Measurements from ENCODE around the gene HAPSTR1. TPM values are rescaled to one million over a fixed set of nuclear protein-coding genes. Genes with fewer than 3 reads are reported as not detected.
A peak's percentile ranks its signal among the peaks of the same experiment; 100 is the strongest.

Gene HAPSTR1
- total RNA-seq, 2 donors from 2014 or later: 36.1 to 38.6 TPM

DNA sequence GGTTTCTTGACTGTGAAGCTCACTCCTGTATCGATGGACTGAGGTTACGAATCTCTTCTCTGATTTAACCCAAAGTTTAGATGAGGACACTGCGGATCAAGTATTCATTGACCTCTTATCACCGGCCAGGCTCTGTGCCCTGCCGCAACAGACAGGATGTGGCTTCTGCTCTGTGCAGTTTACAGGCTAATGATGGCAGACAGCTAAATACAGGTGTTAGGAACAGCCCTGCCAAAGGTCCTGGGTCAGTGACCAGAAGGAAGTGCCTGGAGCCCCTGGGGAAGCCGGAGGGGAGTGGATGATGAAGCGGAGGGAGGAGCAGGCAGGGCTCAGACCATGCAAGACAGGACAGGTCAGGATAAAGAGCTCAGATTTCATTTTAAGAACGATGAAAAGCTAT lies 44.4 kb downstream of the HAPSTR1 start:
- no peak for DNase-seq (ENCODE audit: low spot score)
- no peak overlapping the region for H3K4me3 ChIP-seq
- H3K27me3 ChIP-seq: no peaks in the 10 kb centered on the region
- peaks cover 0 to 7% of the 10 kb centered on the region in 2 donors for H3K4me1 ChIP-seq
- H3K27ac ChIP-seq: no peak overlapping the region
- TF ChIP-seq, protein P1, sequence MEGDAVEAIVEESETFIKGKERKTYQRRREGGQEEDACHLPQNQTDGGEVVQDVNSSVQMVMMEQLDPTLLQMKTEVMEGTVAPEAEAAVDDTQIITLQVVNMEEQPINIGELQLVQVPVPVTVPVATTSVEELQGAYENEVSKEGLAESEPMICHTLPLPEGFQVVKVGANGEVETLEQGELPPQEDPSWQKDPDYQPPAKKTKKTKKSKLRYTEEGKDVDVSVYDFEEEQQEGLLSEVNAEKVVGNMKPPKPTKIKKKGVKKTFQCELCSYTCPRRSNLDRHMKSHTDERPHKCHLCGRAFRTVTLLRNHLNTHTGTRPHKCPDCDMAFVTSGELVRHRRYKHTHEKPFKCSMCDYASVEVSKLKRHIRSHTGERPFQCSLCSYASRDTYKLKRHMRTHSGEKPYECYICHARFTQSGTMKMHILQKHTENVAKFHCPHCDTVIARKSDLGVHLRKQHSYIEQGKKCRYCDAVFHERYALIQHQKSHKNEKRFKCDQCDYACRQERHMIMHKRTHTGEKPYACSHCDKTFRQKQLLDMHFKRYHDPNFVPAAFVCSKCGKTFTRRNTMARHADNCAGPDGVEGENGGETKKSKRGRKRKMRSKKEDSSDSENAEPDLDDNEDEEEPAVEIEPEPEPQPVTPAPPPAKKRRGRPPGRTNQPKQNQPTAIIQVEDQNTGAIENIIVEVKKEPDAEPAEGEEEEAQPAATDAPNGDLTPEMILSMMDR (IDR thresholded peaks at IDR 0.05): no peak
- H3K36me3 ChIP-seq: no peaks in the 10 kb centered on the region
- H3K9me3 ChIP-seq: no peaks in the 10 kb centered on the region

DNA sequence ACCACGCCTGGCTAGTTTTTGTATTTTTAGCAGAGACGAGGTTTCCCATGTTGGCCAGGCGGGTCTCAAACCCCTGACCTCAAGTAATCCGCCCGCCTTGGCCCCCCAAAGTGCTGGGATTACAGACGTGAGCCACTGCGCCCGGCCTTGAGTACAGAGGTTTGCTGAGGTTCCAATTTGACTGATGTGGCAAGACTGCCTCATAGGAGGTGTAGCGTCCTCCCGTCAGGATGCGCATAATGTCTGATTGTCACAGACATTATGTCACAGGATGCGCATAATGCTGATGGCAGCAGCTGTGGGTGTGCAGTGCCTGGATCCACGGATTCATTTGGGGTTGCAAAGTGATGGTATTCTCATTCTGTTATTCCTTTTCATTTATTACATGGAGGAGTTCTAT lies 45.2 kb downstream of the HAPSTR1 start:
- no peak overlapping the region for H3K27ac ChIP-seq
- no peaks in the 10 kb centered on the region for H3K27me3 ChIP-seq
- no peak overlapping the region for H3K4me3 ChIP-seq
- TF ChIP-seq, protein P1 (IDR thresholded peaks at IDR 0.05): no peak
- no peak for DNase-seq (ENCODE audit: low spot score)
- no peaks in the 10 kb centered on the region for H3K9me3 ChIP-seq
- peaks cover 0 to 7% of the 10 kb centered on the region in 2 donors for H3K4me1 ChIP-seq
- no peaks in the 10 kb centered on the region for H3K36me3 ChIP-seq

DNA sequence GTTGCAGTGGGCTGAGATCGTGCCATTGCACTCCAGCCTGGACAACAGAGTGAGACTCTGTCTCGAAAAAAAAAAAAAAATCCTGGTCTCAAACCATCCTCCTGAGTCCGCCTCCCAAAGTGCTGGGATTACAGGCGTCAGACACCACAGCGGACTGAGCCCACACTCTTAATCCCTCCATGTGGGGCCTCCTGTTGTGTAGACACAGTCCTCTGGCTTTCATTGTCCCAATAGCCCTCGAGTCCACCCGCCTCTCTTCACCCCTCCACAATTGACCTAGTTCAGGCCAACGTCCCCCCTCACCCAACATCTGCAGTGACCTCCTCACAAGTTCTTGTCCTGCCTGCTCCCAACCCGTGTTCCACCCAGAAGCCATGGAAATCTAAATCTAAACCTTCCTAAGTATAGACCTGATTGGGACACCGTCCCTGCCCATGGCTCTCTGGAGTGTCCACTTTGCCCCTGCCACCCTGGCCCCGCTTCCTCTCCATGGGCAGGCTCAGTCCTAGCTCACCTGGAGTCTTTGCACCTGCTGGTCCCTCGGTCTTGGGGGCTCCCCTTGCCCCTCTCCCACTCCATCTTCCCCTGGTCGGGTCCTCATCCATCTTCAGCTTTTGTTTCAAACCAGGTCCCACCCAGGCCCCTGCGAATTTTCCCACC lies 46.7 kb downstream of the HAPSTR1 start:
- DNase-seq (ENCODE audit: low spot score): no peak

DNA sequence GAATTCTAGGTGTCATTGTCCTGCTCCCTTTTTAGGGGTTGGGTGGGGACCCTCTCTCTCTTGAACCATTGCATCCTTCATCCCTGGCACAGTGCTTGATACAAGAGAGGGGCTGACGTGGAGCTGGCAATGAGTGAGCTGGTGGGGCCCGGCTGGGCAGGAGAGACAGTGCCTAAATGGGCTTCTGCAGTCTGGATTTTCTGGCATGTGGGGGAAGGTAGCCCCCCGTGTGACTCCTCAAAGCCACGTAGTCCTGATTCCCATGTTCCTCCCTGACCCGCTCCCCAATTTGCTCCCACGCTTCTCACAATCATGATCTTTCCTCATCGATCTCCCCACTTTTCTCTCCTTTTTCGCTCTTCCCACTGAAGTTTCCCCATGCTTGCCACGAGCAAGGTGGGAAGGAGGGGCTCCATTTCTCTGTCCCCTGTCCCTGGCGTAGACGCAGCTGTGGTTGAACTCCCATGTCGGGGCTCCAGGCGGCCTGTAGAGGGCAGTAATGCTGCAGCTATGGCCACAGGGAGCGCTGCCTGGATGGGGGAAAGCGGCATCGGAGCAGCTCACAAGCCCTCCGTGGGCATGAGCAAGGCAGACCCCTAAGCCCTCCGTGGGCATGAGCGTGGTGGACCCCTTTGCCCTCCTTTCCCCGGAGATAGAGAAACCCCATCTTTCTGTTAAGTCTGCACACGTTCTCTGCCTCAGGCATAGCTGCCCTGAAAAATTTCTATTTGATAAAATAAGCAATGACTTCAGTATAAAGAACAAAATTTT lies 47.5 kb downstream of the HAPSTR1 start:
- DNase-seq (ENCODE audit: low spot score): peak; percentile 72
- H3K4me3 ChIP-seq: no peak overlapping the region
- H3K4me1 ChIP-seq: peaks cover 0 to 7% of the 10 kb centered on the region in 2 donors
- TF ChIP-seq, protein P1 (IDR thresholded peaks at IDR 0.05): peak; percentile 81 to 90
- H3K27me3 ChIP-seq: no peaks in the 10 kb centered on the region
- no peak overlapping the region for H3K27ac ChIP-seq
- H3K9me3 ChIP-seq: no peaks in the 10 kb centered on the region
- H3K36me3 ChIP-seq: no peaks in the 10 kb centered on the region

More for the DNA sequence above, 46.7 kb downstream of the HAPSTR1 start:
- Histone ChIP-seq H3K4me3 (no peak overlapping the region), H3K27me3 (no peaks in the 10 kb centered on the region), H3K36me3 (no peaks in the 10 kb centered on the region), H3K27ac (no peak overlapping the region), H3K4me1 (peaks cover 0 to 7% of the 10 kb centered on the region in 2 donors), H3K9me3 (no peaks in the 10 kb centered on the region)
- TF ChIP-seq, protein P1 (IDR thresholded peaks at IDR 0.05): no peak

DNA sequence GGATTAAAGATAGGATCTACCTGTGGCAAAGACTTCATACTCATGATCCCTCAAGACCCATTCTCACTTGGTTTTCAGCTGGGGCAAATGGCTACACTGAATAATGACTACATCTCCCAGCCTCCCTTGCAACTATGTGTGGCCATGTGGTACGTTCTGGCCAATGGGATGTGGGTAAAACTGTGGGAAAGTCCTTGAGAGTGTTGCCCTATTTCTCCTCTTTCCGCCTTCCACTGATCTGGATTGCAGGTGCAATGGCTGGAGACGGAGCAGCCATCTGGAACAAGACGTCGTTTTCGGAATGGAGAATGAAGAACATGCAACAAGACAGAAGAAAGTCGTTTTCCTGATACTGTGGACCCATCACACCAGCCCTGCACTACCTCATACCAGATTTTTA lies 48.5 kb downstream of the HAPSTR1 start:
- no peaks in the 10 kb centered on the region for H3K9me3 ChIP-seq
- no peak for DNase-seq (ENCODE audit: low spot score)
- TF ChIP-seq, protein P1 (IDR thresholded peaks at IDR 0.05): no peak

More for the DNA sequence above, 48.5 kb downstream of the HAPSTR1 start:
- Histone ChIP-seq H3K36me3 (no peaks in the 10 kb centered on the region), H3K27ac (no peak overlapping the region), H3K4me3 (no peak overlapping the region), H3K27me3 (no peaks in the 10 kb centered on the region), H3K4me1 (peaks cover 0 to 7% of the 10 kb centered on the region in 2 donors)

Other genes starting within 250 kb of the HAPSTR1 start
- gene CARHSP1, start 222.6 kb upstream of the HAPSTR1 start, total RNA-seq: 10 to 100 TPM; 28.4 to 84.8 TPM
- not detected for gene LITAFD, start 209.3 kb upstream of the HAPSTR1 start, total RNA-seq
- gene USP7, start 127.7 kb upstream of the HAPSTR1 start, total RNA-seq: 10 to 100 TPM; 42.2 to 57.4 TPM